Spinal cord (tissue), 10 donors: ENCODE data around the gene NRIP2. TPM values are rescaled to one million over a fixed set of nuclear protein-coding genes. Genes with fewer than 3 reads are reported as not detected.

Experiments
- DNase-seq, 6 donors: peaks; one replicate each; pipeline versions ENCODE4 v3.0.0 to v3.0.0-alpha.2; 2013 to 2015; ENCODE audit warnings: low spot score in 6 of 6, low read depth in 4 of 6
- H3K27ac ChIP-seq: one replicate; pipeline ENCODE4 v1.5.1; 2013; ENCODE audit warnings: low read depth, low read length, control low read depth
- H3K27me3 ChIP-seq: one replicate; pipeline ENCODE4 v1.6.1; 2013; ENCODE audit warnings: low read length; ENCODE audit not compliant: control insufficient read depth, insufficient read depth
- H3K36me3 ChIP-seq: one replicate; pipeline ENCODE4 v1.6.1; 2013; ENCODE audit warnings: low read length; ENCODE audit not compliant: control insufficient read depth, insufficient read depth
- H3K4me1 ChIP-seq: one replicate; pipeline ENCODE4 v1.6.1; 2013; ENCODE audit warnings: low read length; ENCODE audit not compliant: control insufficient read depth, insufficient read depth
- H3K4me3 ChIP-seq: one replicate; pipeline ENCODE4 v1.5.1; 2013; ENCODE audit warnings: low read depth, low read length, control low read depth
- H3K9me3 ChIP-seq: one replicate; pipeline ENCODE4 v1.6.1; 2013; ENCODE audit warnings: low read length; ENCODE audit not compliant: control insufficient read depth, insufficient read depth
- WGBS: methylation state at CpG from one replicate; pipeline ENCODE4 v1.1.5; 2013; ENCODE audit warnings: missing lambda C conversion rate; ENCODE audit not compliant: insufficient coverage; 5-methylcytosine and 5-hydroxymethylcytosine counted together
- polyA plus RNA-seq, 2 donors: library from polyadenylated mRNA; unstranded; fragments of 120-200 nt; gene quantifications; one replicate each; pipeline ENCODE4 v1.2.1, GENCODE V29; 2013; ENCODE audit not compliant: insufficient read length in 2 of 2
- total RNA-seq, 2 donors: library from RNA; depleted of rRNA in 1 of 2; stranded (reverse); fragments of 120-200 nt in 1 of 2; fragments of >200 nt in 1 of 2; gene quantifications; one replicate each; pipeline versions ENCODE4 v1.2.3 to v1.2.4, GENCODE V29; 2013 to 2014
- donor health status: healthy.

The NRIP2 gene
- total and polyA plus RNA-seq, 4 donors = 1.9 to 8.2 (median 4.2) TPM

- H3K27me3 ChIP-seq = no peaks in the 10 kb centered on the region
- WGBS = 29% methylated on average over 1 of the region's 5 CpGs
- no peak overlapping the region for H3K4me3 ChIP-seq
- no peaks in the 10 kb centered on the region for H3K36me3 ChIP-seq
- peaks cover 12% of the 10 kb centered on the region for H3K4me1 ChIP-seq
- no peak for DNase-seq
- H3K27ac ChIP-seq = no peak overlapping the region
- H3K9me3 ChIP-seq = no peaks in the 10 kb centered on the region
These were observed 49.8 kb downstream of the NRIP2 start for GRCh38 chr12:2785017-2785416.

- Histone ChIP-seq H3K27ac (no peak overlapping the region), H3K9me3 (no peaks in the 10 kb centered on the region), H3K4me1 (peaks cover 12% of the 10 kb centered on the region), H3K4me3 (peak overlapping the region; percentile 4), H3K36me3 (no peaks in the 10 kb centered on the region), H3K27me3 (no peaks in the 10 kb centered on the region)
- DNase-seq = peak; percentile 47 to 94 (median 76)
- WGBS = 9% methylated on average over 18 of the region's 25 CpGs
These were observed 50.8 kb downstream of the NRIP2 start for GRCh38 chr12:2783936-2784600.

- H3K4me1 ChIP-seq = peaks cover 12% of the 10 kb centered on the region
- no peaks in the 10 kb centered on the region for H3K27me3 ChIP-seq
- no peak overlapping the region for H3K27ac ChIP-seq
- no peaks in the 10 kb centered on the region for H3K9me3 ChIP-seq
- H3K36me3 ChIP-seq = no peaks in the 10 kb centered on the region
- H3K4me3 ChIP-seq = no peak overlapping the region
- WGBS = 64% methylated on average over 3 of the region's 4 CpGs
- DNase-seq = no peak
These were observed 55.6 kb downstream of the NRIP2 start for GRCh38 chr12:2779281-2779680.

GRCh38 chr12:2776129-2776806 lies 58.6 kb downstream of the NRIP2 start:
- WGBS = 85% methylated on average over 19 of the region's 20 CpGs
- no peak for DNase-seq
- no peak overlapping the region for H3K27ac ChIP-seq
- no peaks in the 10 kb centered on the region for H3K4me1 ChIP-seq
- H3K36me3 ChIP-seq = no peaks in the 10 kb centered on the region
- H3K27me3 ChIP-seq = no peaks in the 10 kb centered on the region
- H3K4me3 ChIP-seq = no peak overlapping the region
- H3K9me3 ChIP-seq = no peaks in the 10 kb centered on the region

- no peak for DNase-seq
- 73% methylated on average over 5 of the region's 8 CpGs for WGBS
- H3K27me3 ChIP-seq = no peaks in the 10 kb centered on the region
- H3K4me1 ChIP-seq = no peaks in the 10 kb centered on the region
- no peaks in the 10 kb centered on the region for H3K36me3 ChIP-seq
- no peaks in the 10 kb centered on the region for H3K9me3 ChIP-seq
- H3K4me3 ChIP-seq = no peak overlapping the region
- H3K27ac ChIP-seq = no peak overlapping the region
These were observed 59.4 kb downstream of the NRIP2 start for GRCh38 chr12:2775431-2775830.

Other genes with a start within 250 kb of the NRIP2 start
- gene FKBP4, start 40.1 kb downstream of the NRIP2 start, total RNA-seq = 10 to 100 TPM; 44.0 to 68.2 TPM
- 100 to 1,000 TPM; 110 to 132 TPM for gene FKBP4, start 40.1 kb downstream of the NRIP2 start, polyA plus RNA-seq
- 10 to 100 TPM; 12.7 to 36.1 TPM for gene ITFG2, start 22.4 kb downstream of the NRIP2 start, total RNA-seq
- 10 to 100 TPM; 35.3 to 46.1 TPM for gene ITFG2, start 22.4 kb downstream of the NRIP2 start, polyA plus RNA-seq
- gene TEX52, start 22.0 kb upstream of the NRIP2 start, total RNA-seq = not detected
- gene TEX52, start 22.0 kb upstream of the NRIP2 start, polyA plus RNA-seq = 1 to 10 TPM in 1 of 2 donors, under 1 TPM in 1; 0.81 to 1.3 TPM
- gene FOXM1, start 42.1 kb upstream of the NRIP2 start, total RNA-seq = 10 to 100 TPM in 1 of 2 donors, 1 to 10 TPM in 1; 3.0 to 10.1 TPM
- 10 to 100 TPM; 28.2 to 28.8 TPM for gene FOXM1, start 42.1 kb upstream of the NRIP2 start, polyA plus RNA-seq
- 10 to 100 TPM; 31.2 to 33.2 TPM for gene RHNO1, start 42.2 kb upstream of the NRIP2 start, total RNA-seq
- gene RHNO1, start 42.2 kb upstream of the NRIP2 start, polyA plus RNA-seq = 10 to 100 TPM; 55.9 to 59.9 TPM
- gene TULP3, start 55.9 kb upstream of the NRIP2 start, total RNA-seq = 10 to 100 TPM; 13.0 to 23.9 TPM
- 10 to 100 TPM; 24.6 to 29.6 TPM for gene TULP3, start 55.9 kb upstream of the NRIP2 start, polyA plus RNA-seq
- gene TEAD4, start 124.4 kb upstream of the NRIP2 start, total RNA-seq = 1 to 10 TPM in 1 of 2 donors, under 1 TPM in 1; 0.99 to 2.7 TPM
- 1 to 10 TPM; 2.0 to 2.8 TPM for gene TEAD4, start 124.4 kb upstream of the NRIP2 start, polyA plus RNA-seq
- 10 to 100 TPM; 27.6 to 28.3 TPM for gene TSPAN9, start 242.3 kb upstream of the NRIP2 start, total RNA-seq
- 10 to 100 TPM; 33.4 to 40.1 TPM for gene TSPAN9, start 242.3 kb upstream of the NRIP2 start, polyA plus RNA-seq